Measurements from ENCODE around the gene PAGR1.
"Not testable (repeated sequence)": the region's sequence is repeated elsewhere in the genome, so short reads cannot be mapped to it uniquely, and the experiment has no call there.

DNA sequence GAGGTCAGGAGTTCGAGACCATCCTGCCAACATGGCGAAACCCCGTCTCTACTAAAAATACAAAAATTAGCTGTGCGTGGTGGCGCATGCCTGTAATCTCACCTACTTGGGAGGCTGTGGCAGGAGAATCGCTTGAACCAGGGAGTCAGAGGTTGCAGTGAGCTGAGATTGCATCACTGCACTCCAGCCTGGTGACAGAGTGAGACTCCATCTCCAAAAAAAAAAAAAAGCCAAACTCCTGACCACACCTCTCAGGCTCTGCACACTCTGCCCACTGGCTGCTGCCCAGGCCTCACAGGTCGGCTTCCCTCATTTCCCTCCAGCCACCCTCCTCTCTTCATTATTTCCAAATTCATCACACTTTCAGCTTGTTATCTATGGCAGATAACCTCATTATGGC, 43.6 kb upstream of the PAGR1 start:
- not testable (repeated sequence) for TF ChIP-seq POLR2A (IDR thresholded peaks at IDR 0.05; ENCODE audit: low read depth, low read length); POLR2AphosphoS5 (IDR thresholded peaks at IDR 0.05; ENCODE audit: low read depth, low read length); TAF1 (IDR thresholded peaks at IDR 0.05; ENCODE audit: low read depth, low read length); PAX5 (IDR thresholded peaks at IDR 0.05; ENCODE audit: insufficient read depth, low read length, severe bottlenecking); SPI1 (IDR thresholded peaks at IDR 0.05; ENCODE audit: low read depth, low read length); POU2F2 (IDR thresholded peaks at IDR 0.05; ENCODE audit: low read depth, low read length)

Data from GM12891 (cell line).